NB4 (cell line): ENCODE results near the gene PPP2R1B.

Source experiments
- DNase-seq: peaks from one replicate; pipeline ENCODE4 v3.0.0; 2010; ENCODE audit warnings: low read depth
- H3K4me3 ChIP-seq: one replicate; pipeline ENCODE4 v1.5.1; 2011; ENCODE audit warnings: mild to moderate bottlenecking, low read depth, low read length, moderate library complexity
- MYC ChIP-seq: IDR thresholded peaks from 2 replicates; pipeline ENCODE4 v1.6.1; 2011; ENCODE audit warnings: low read depth, low read length
- POLR2A ChIP-seq: IDR thresholded peaks from 2 replicates; pipeline ENCODE4 v1.6.1; 2011; ENCODE audit warnings: mild to moderate bottlenecking; ENCODE audit not compliant: insufficient read length; ENCODE audit errors: extremely low read depth
- TF ChIP-seq, protein P1 (sequence below): IDR thresholded peaks from 2 replicates; pipeline ENCODE4 v1.6.1; 2011; ENCODE audit warnings: low read depth, low read length
- TF ChIP-seq, protein P2 (sequence below): IDR thresholded peaks from one replicate; pipeline ENCODE4 v1.5.1; 2012; ENCODE audit warnings: low read depth, low read length

Gene PPP2R1B

DNA sequence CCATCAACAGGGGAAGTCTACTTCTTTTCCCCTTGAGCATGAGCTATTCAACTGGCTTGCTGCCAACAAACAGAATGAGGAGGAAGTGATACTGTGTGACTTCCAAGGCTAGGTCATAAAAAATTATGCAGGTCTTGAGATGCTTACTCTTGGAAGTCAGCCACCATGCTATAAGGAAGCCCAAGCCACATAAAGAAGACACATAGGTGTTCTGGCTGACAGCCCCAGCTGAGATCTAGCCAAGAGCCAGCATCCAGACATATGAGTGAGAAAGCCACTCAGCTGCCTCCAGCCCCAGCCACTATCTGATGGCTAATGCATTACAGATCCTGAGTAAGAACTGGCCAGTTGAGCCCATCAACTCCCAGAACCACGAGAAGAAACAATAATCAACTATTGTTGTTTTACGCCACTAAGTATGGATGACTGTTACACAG is 31.0 kb upstream of the PPP2R1B start:
- peak; percentile 74 for DNase-seq
- H3K4me3 ChIP-seq, result no peak overlapping the region
- TF ChIP-seq, protein P1, sequence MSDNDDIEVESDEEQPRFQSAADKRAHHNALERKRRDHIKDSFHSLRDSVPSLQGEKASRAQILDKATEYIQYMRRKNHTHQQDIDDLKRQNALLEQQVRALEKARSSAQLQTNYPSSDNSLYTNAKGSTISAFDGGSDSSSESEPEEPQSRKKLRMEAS, result no peak
- TF ChIP-seq, protein P2, sequence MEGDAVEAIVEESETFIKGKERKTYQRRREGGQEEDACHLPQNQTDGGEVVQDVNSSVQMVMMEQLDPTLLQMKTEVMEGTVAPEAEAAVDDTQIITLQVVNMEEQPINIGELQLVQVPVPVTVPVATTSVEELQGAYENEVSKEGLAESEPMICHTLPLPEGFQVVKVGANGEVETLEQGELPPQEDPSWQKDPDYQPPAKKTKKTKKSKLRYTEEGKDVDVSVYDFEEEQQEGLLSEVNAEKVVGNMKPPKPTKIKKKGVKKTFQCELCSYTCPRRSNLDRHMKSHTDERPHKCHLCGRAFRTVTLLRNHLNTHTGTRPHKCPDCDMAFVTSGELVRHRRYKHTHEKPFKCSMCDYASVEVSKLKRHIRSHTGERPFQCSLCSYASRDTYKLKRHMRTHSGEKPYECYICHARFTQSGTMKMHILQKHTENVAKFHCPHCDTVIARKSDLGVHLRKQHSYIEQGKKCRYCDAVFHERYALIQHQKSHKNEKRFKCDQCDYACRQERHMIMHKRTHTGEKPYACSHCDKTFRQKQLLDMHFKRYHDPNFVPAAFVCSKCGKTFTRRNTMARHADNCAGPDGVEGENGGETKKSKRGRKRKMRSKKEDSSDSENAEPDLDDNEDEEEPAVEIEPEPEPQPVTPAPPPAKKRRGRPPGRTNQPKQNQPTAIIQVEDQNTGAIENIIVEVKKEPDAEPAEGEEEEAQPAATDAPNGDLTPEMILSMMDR, result no peak
- TF ChIP-seq MYC (no peak), POLR2A (no peak)

DNA sequence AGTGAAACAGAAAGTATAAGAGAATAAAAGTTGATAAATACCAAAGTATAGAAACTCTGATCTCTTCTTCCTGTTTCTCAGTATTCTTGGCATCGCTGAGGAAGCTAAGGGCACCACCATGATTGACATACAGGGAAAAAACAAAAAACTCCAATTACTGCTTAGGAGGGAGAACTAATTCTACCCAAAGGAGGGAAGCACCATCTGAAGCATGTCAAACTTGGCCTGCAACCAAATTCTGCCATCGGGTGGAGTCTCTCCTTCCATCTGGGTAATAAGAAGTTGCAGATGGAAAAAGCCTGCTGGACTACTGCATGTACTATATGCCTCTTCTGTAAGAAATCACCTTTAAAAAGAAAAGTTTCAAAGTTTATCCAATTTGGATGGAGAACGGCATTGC is 30.5 kb upstream of the PPP2R1B start:
- no peak overlapping the region for H3K4me3 ChIP-seq
- TF ChIP-seq MYC, result no peak
- no peak for TF ChIP-seq POLR2A
- TF ChIP-seq, protein P2, result no peak
- TF ChIP-seq, protein P1, result no peak
- no peak for DNase-seq

DNA sequence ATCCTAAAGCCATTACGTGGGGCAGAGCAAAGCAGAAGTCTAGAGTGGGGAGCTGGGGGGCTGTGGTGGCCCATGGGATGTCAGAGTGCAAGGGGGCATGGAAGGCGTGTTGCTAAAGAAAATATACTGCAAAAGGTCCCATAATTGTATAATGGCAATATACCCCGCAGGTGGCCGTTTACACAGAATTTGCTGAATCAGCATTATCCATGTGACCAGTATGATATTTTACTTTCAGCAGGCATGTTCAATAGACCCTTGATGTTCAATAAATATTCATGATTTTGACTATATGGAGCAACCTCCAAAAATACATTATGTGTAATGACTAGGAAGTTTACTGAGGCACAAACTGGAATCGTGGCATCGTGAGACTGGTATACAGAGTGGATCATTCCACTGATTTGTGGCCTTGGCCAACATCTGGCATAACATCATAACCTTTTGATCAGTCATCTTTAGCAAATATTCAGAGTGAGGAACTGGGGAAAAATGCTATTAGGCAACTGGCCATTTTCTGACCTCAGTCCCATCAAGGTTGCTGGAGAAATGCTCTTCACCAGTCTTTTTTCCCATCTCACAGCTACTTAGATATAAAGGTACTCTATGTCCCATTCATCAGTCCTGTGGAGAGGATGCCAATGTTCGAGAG is 29.3 kb upstream of the PPP2R1B start:
- no peak for DNase-seq
- TF ChIP-seq, protein P1, result no peak
- TF ChIP-seq, protein P2, result no peak
- TF ChIP-seq MYC, result no peak
- TF ChIP-seq POLR2A, result no peak
- H3K4me3 ChIP-seq, result no peak overlapping the region

DNA sequence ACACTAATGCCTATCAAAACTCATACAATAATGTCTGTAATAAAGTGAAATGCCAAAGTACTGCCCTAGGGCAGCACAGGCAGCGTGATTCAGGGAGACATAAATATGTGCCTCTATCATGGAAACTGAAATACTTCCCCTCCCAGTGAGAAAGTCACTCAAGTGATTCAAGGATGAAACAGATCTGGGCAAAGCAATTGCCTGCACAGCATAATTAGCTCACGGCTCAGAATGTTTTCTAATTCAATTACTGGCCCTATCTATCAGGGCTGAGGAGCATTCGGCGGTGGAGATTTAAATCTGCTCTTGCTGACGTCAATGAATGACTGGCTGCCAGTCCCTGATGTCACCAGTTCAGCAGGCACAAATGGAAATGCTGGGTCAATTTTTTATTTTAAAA is 27.7 kb upstream of the PPP2R1B start:
- no peak for DNase-seq
- TF ChIP-seq, protein P2, result no peak
- TF ChIP-seq MYC (no peak), POLR2A (no peak)
- TF ChIP-seq, protein P1, result no peak
- H3K4me3 ChIP-seq, result no peak overlapping the region

DNA sequence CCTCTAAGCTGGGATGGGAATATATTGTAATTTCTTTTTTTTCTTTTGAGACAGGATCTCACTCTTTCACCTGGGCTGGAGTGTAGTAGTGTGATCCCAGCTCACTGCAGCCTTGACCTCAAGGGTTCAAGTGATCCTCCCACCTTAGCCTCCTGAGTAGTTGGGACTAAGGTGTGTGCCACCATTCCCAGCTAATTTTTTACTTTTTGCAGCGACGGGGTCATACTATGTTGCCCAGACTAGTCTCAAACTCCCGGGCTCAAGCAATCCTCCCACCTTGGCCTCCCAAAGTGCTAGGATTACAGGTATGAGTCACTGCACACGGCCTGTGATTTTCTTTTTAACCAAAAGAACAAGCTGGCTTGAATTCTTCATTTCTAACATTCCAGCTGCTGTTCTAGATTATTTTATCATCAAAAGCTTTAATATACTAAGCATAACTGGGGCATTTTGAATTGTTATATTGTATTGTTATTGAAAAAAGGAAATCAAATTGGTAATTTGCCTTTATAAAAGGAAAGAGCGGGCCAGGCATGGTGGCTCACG is 26.8 kb upstream of the PPP2R1B start:
- no peak for TF ChIP-seq POLR2A
- TF ChIP-seq, protein P2, result no peak
- TF ChIP-seq MYC, result no peak
- TF ChIP-seq, protein P1, result no peak
- no peak for DNase-seq
- no peak overlapping the region for H3K4me3 ChIP-seq
